Measurements from ENCODE around the gene ICE1. TPM values are rescaled to one million over a fixed set of nuclear protein-coding genes. Genes with fewer than 3 reads are reported as not detected.
"Not testable (repeated sequence)": the region's sequence is repeated elsewhere in the genome, so short reads cannot be mapped to it uniquely, and the experiment has no call there.

Gene ICE1
- total RNA-seq, 1 donor from 2014 or later: 27.0 TPM

GRCh38 chr5:5405441-5405840, 17.0 kb upstream of the ICE1 start:
- H3K4me3 Mint-ChIP-seq (ENCODE audit: unreplicated experiment): no peak overlapping the region
- no peak overlapping the region for H3K27ac Mint-ChIP-seq (ENCODE audit: unreplicated experiment)
- peaks cover 15% of the 10 kb centered on the region for H3K4me1 Mint-ChIP-seq (ENCODE audit: unreplicated experiment)
- no peak for DNase-seq (ENCODE audit: extremely low spot score, unreplicated experiment)
- peaks cover 2% of the 10 kb centered on the region for H3K27me3 Mint-ChIP-seq (ENCODE audit: unreplicated experiment)
- H3K9me3 Mint-ChIP-seq (ENCODE audit: unreplicated experiment): no peaks in the 10 kb centered on the region
- TF ChIP-seq, protein P1, sequence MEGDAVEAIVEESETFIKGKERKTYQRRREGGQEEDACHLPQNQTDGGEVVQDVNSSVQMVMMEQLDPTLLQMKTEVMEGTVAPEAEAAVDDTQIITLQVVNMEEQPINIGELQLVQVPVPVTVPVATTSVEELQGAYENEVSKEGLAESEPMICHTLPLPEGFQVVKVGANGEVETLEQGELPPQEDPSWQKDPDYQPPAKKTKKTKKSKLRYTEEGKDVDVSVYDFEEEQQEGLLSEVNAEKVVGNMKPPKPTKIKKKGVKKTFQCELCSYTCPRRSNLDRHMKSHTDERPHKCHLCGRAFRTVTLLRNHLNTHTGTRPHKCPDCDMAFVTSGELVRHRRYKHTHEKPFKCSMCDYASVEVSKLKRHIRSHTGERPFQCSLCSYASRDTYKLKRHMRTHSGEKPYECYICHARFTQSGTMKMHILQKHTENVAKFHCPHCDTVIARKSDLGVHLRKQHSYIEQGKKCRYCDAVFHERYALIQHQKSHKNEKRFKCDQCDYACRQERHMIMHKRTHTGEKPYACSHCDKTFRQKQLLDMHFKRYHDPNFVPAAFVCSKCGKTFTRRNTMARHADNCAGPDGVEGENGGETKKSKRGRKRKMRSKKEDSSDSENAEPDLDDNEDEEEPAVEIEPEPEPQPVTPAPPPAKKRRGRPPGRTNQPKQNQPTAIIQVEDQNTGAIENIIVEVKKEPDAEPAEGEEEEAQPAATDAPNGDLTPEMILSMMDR (IDR thresholded peaks at IDR 0.05): no peak
- H3K36me3 Mint-ChIP-seq (ENCODE audit: unreplicated experiment): no peaks in the 10 kb centered on the region

DNA sequence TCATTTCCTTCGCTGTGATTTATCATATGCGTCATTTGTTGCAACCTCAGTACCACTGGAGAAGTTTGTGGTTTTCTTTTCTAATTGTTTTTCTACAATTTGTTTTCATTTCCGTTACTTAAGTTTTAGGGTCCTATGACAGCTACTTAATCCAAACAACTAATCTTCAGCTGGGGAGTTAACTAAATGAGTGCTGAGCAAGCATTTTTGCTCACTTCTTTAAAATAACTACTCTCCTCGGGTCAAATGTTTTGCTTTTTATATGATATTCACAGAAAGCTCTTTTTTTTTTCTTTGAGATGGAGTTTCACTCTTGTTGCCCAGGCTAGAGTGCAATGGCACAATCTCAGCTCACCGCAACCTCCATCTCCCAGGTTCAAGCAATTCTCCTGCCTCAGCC, 14.6 kb upstream of the ICE1 start:
- peaks cover 2% of the 10 kb centered on the region for H3K27me3 Mint-ChIP-seq (ENCODE audit: unreplicated experiment)

DNA sequence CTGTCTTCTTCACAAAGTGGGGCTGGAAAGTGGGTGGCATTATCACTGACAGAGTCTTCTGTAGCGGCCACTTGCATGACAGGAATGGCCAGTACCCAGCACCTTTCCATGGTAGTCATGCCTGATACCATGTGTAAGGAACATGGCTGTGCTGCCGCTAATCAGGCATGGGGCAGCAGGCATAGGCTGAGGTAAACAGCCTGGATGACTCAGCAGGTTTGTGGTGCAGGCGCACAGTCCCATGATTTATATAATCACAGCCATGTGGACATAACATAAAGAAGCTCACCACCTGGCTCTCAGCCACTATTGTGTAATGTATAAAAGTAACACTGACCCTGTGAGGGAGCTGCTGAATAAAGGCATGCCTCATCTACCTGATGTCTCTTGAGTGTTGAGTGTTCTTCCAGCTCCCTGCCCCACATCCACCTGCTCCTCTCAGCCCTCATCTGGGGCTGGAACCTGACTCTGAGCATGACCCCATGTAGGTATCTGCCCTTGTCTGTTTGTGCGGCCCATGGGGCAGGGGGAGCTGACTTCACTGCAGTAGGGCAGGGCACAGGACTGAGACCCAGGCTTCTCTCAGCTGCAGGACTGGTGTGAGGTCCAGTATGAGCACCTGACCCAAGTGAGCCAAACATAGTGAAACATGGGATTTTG, 13.2 kb upstream of the ICE1 start:
- TF ChIP-seq, protein P1 (IDR thresholded peaks at IDR 0.05): no peak
- DNase-seq (ENCODE audit: extremely low spot score, unreplicated experiment): no peak
- Mint-ChIP-seq H3K36me3 (ENCODE audit: unreplicated experiment) (no peaks in the 10 kb centered on the region), H3K27me3 (ENCODE audit: unreplicated experiment) (peaks cover 2% of the 10 kb centered on the region), H3K27ac (ENCODE audit: unreplicated experiment) (no peak overlapping the region), H3K9me3 (ENCODE audit: unreplicated experiment) (no peaks in the 10 kb centered on the region), H3K4me1 (ENCODE audit: unreplicated experiment) (peaks cover 3% of the 10 kb centered on the region), H3K4me3 (ENCODE audit: unreplicated experiment) (no peak overlapping the region)

More for the DNA sequence above, 14.6 kb upstream of the ICE1 start:
- DNase-seq (ENCODE audit: extremely low spot score, unreplicated experiment): no peak
- TF ChIP-seq, protein P1 (IDR thresholded peaks at IDR 0.05): no peak
- H3K4me1 Mint-ChIP-seq (ENCODE audit: unreplicated experiment): peaks cover 15% of the 10 kb centered on the region
- H3K9me3 Mint-ChIP-seq (ENCODE audit: unreplicated experiment): no peaks in the 10 kb centered on the region
- H3K36me3 Mint-ChIP-seq (ENCODE audit: unreplicated experiment): no peaks in the 10 kb centered on the region
- H3K27ac Mint-ChIP-seq (ENCODE audit: unreplicated experiment): no peak overlapping the region
- H3K4me3 Mint-ChIP-seq (ENCODE audit: unreplicated experiment): no peak overlapping the region

- H3K27ac Mint-ChIP-seq (ENCODE audit: unreplicated experiment); H3K36me3 Mint-ChIP-seq (ENCODE audit: unreplicated experiment); DNase-seq (ENCODE audit: extremely low spot score, unreplicated experiment); H3K4me3 Mint-ChIP-seq (ENCODE audit: unreplicated experiment); H3K27me3 Mint-ChIP-seq (ENCODE audit: unreplicated experiment); H3K4me1 Mint-ChIP-seq (ENCODE audit: unreplicated experiment); H3K9me3 Mint-ChIP-seq (ENCODE audit: unreplicated experiment): not testable (repeated sequence)
Measured at GRCh38 chr5:5413856-5414255, 8.6 kb upstream of the ICE1 start.

DNA sequence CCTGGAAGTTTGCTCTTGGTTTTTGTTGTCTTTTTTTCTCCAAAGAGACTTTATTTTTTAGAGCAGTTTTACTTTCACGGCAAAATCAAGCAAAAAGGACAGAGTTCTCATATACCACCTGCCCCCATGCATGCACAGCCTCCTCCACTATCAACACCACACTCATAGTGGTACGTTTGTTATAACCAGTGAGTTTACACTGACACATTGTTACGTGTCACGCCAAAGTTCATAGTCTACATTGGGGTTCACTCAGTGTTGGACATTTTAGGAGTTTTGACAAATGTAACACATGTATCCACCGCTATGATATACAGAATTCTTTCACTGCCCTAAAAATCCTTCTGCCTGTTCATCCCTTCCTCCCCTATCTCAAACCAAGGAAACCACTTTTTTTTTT, 7.5 kb upstream of the ICE1 start:
- Mint-ChIP-seq H3K4me3 (ENCODE audit: unreplicated experiment) (no peak overlapping the region), H3K27me3 (ENCODE audit: unreplicated experiment) (no peaks in the 10 kb centered on the region), H3K36me3 (ENCODE audit: unreplicated experiment) (peaks cover 2% of the 10 kb centered on the region), H3K27ac (ENCODE audit: unreplicated experiment) (no peak overlapping the region), H3K9me3 (ENCODE audit: unreplicated experiment) (no peaks in the 10 kb centered on the region), H3K4me1 (ENCODE audit: unreplicated experiment) (peaks cover 10% of the 10 kb centered on the region)
- TF ChIP-seq, protein P1 (IDR thresholded peaks at IDR 0.05): no peak
- no peak for DNase-seq (ENCODE audit: extremely low spot score, unreplicated experiment)
